B cell (primary cell): ENCODE results near the gene NTN3. TPM values are rescaled to one million over a fixed set of nuclear protein-coding genes. Genes with fewer than 3 reads are reported as not detected.
A peak's percentile ranks its signal among the peaks of the same experiment; 100 is the strongest.

ENCODE experiments used
- ATAC-seq: fragments of 200-7000 bp; cut with Tn5 transposase; one replicate; pipeline ENCODE4 v1.10.0; 2021; ENCODE audit warnings: low read depth, mild to moderate bottlenecking, moderate number of reproducible peaks, moderate library complexity
- CTCF ChIA-PET: fragments of 350-600 bp; sonication (Branson Sonifier 250); formaldehyde crosslinking; loops from one replicate; lab custom pipeline; 2021; ENCODE audit warnings: antibody characterized with exemption, inconsistent platforms; lab: Charles Lee
- POLR2A ChIA-PET: fragments of 350-600 bp; sonication (Branson Sonifier 250); formaldehyde crosslinking; loops from one replicate; lab custom pipeline; 2021; ENCODE audit warnings: antibody characterized with exemption; lab: Charles Lee
- DNase-seq: peaks from one replicate; pipeline ENCODE4 v3.0.0; 2013
- H2AFZ ChIP-seq: 2 replicates; pipeline ENCODE4 v1.6.1; 2012; ENCODE audit warnings: mild to moderate bottlenecking, low read depth, low read length; ENCODE audit not compliant: insufficient read depth, poor library complexity, severe bottlenecking
- H3K27ac ChIP-seq, 2 donors: 1 replicate in 1 of 2; 2 replicates in 1 of 2; pipeline ENCODE4 v1.5.1; 2012 to 2013; ENCODE audit warnings: low read length in 2 of 2, mild to moderate bottlenecking in 2 of 2, moderate library complexity in 1 of 2
- H3K27me3 ChIP-seq, 4 experiments: fragments of 200-600 bp in 1 of 4; sonication (generic) in 1 of 4; replicated peaks in 1 of 4; 1 replicate in 2 of 4; 2 replicates in 2 of 4; pipeline versions ENCODE4 v1.6.1 to v1.7.0; 2013 to 2016; ENCODE audit warnings: low read length in 3 of 4, mild to moderate bottlenecking in 2 of 4, mixed read lengths in 1 of 4, moderate library complexity in 1 of 4; ENCODE audit not compliant: insufficient read depth in 4 of 4, control insufficient read depth in 3 of 4; ENCODE audit errors: control extremely low read depth in 1 of 4
- H3K36me3 ChIP-seq, 2 experiments: replicated peaks in 1 of 2; 1 replicate in 1 of 2; 2 replicates in 1 of 2; pipeline versions ENCODE4 v1.6.1 to v1.7.1; 2013; ENCODE audit warnings: low read length in 1 of 2; ENCODE audit not compliant: insufficient read depth in 2 of 2, control insufficient read depth in 1 of 2; ENCODE audit errors: control extremely low read depth in 1 of 2, extremely low read depth in 1 of 2
- H3K4me1 ChIP-seq, 2 donors: fragments of 200-600 bp in 1 of 2; sonication (generic) in 1 of 2; 1 replicate in 1 of 2; 2 replicates in 1 of 2; pipeline versions ENCODE4 v1.5.1 to v1.6.1; 2013 to 2017; ENCODE audit warnings: low read length in 2 of 2; ENCODE audit not compliant: control insufficient read depth in 2 of 2, insufficient read depth in 2 of 2
- H3K4me2 ChIP-seq: replicated peaks from 2 replicates; pipeline ENCODE3; 2012; ENCODE audit warnings: mild to moderate bottlenecking, low read depth, low read length; ENCODE audit not compliant: poor library complexity, severe bottlenecking
- H3K4me3 ChIP-seq, 5 experiments: fragments of 200-600 bp in 1 of 5; sonication (generic) in 1 of 5; 1 replicate in 3 of 5; 2 replicates in 2 of 5; pipeline versions ENCODE4 v1.5.1 to v1.7.0; 2011 to 2016; ENCODE audit warnings: low read length in 4 of 5, mild to moderate bottlenecking in 4 of 5, low read depth in 2 of 5, control low read depth in 1 of 5, moderate library complexity in 1 of 5; ENCODE audit not compliant: insufficient read depth in 1 of 5; ENCODE audit errors: control extremely low read depth in 1 of 5, extremely low read depth in 1 of 5
- H3K79me2 ChIP-seq: fragments of 200-600 bp; sonication (generic); one replicate; pipeline ENCODE4 v1.6.0; 2016; ENCODE audit warnings: low read length; ENCODE audit not compliant: control insufficient read depth, insufficient read depth
- H3K9ac ChIP-seq: fragments of 200-600 bp; sonication (generic); 2 replicates; pipeline ENCODE4 v1.6.1; 2017; ENCODE audit warnings: mild to moderate bottlenecking, low read length, moderate library complexity
- H3K9me3 ChIP-seq, 3 donors: one replicate each; pipeline versions ENCODE4 v1.6.1 to v1.7.1; 2013; ENCODE audit warnings: low read length in 2 of 3; ENCODE audit not compliant: control insufficient read depth in 2 of 3, insufficient read depth in 1 of 3; ENCODE audit errors: control extremely low read depth in 1 of 3
- H4K20me1 ChIP-seq: 2 replicates; pipeline ENCODE4 v1.6.0; 2012; ENCODE audit warnings: mild to moderate bottlenecking, low read length; ENCODE audit not compliant: insufficient read depth, control insufficient read depth, poor library complexity, severe bottlenecking
- H3K27ac Mint-ChIP-seq: one replicate; pipeline ENCODE4 v1.8.0; 2021; ENCODE audit warnings: mixed read lengths
- H3K27me3 Mint-ChIP-seq: one replicate; pipeline ENCODE4 v1.8.0; 2021; ENCODE audit warnings: mixed read lengths
- H3K4me1 Mint-ChIP-seq: one replicate; pipeline ENCODE4 v1.8.0; 2021; ENCODE audit warnings: mixed read lengths
- H3K4me3 Mint-ChIP-seq: one replicate; pipeline ENCODE4 v1.8.0; 2021; ENCODE audit warnings: mixed read lengths
- H3K9me3 Mint-ChIP-seq: one replicate; pipeline ENCODE4 v1.8.0; 2022; ENCODE audit warnings: mixed read lengths; ENCODE audit not compliant: insufficient read depth
- CTCF ChIP-seq: fragments of 200-600 bp; IDR thresholded peaks from one replicate; pipeline ENCODE4 v1.8.0; 2022; ENCODE audit warnings: antibody characterized with exemption, mild to moderate bottlenecking
- EZH2 ChIP-seq: IDR thresholded peaks from 2 replicates; pipeline ENCODE4 v1.6.1; 2012; ENCODE audit warnings: borderline replicate concordance, low read depth, mild to moderate bottlenecking, moderate library complexity, low read length; ENCODE audit not compliant: insufficient read depth, poor library complexity, severe bottlenecking
- WGBS: methylation state at CpG from one replicate; pipeline ENCODE4 v1.1.5; 2013; ENCODE audit warnings: missing lambda C conversion rate; ENCODE audit not compliant: insufficient coverage; 5-methylcytosine and 5-hydroxymethylcytosine counted together
- intact Hi-C: fragments of 100-400 bp; cut with micrococcal nuclease; formaldehyde crosslinking; loops from one replicate; pipeline ENCODE4 v1.10.0; 2022
- polyA plus RNA-seq: library from polyadenylated mRNA; depleted of rRNA; stranded (reverse); fragments of >200 nt; gene quantifications from 2 replicates; pipeline ENCODE4 v1.2.3, GENCODE V29; 2012
- total RNA-seq, 2 donors: library from RNA; stranded (reverse); fragments of 120-200 nt in 1 of 2; gene quantifications; 1 replicate in 1 of 2; 2 replicates in 1 of 2; pipeline versions ENCODE4 v1.2.3 to v1.2.4, GENCODE V29; 2013 to 2022

The NTN3 gene
- total and polyA plus RNA-seq, 2 donors (not counting 1 experiment from before 2014, with no cell fraction given) = not detected

- DNase-seq (no peak), ATAC-seq (no peak)
- H3K4me3 Mint-ChIP-seq = peak overlapping the region; percentile 88
- Histone ChIP-seq H3K36me3 (no peaks in the 10 kb centered on the region), H3K27ac (no peak overlapping the region), H3K4me2 (no peak overlapping the region), H3K79me2 (peaks cover 11% of the 10 kb centered on the region), H3K27me3 (no peaks in the 10 kb centered on the region), H3K9ac (no peak overlapping the region), H3K4me1 (peaks cover 9 to 26% of the 10 kb centered on the region in 2 donors), H2AFZ (no peak overlapping the region), H3K9me3 (no peaks in the 10 kb centered on the region), H4K20me1 (no peaks in the 10 kb centered on the region), H3K4me3 (no peak overlapping the region)
- ChIA-PET POLR2A (interaction anchor here (0.5 kb wide), 1 partner anchor 11 kb away, joined by 8 read pairs; no protein-coding TSS in a partner anchor), CTCF (interaction anchor here (1.7 to 4.1 kb wide), 2 partner anchors 16 to 60 kb away, joined by 5 to 31 read pairs; no protein-coding TSS in a partner anchor)
- 98% methylated on average over 6 of the region's 6 CpGs for WGBS
- intact Hi-C loops = no loop called here
- H3K9me3 Mint-ChIP-seq = no peaks in the 10 kb centered on the region
- TF ChIP-seq CTCF (no peak), EZH2 (no peak)
- H3K4me1 Mint-ChIP-seq = peaks cover 15% of the 10 kb centered on the region
- no peak overlapping the region for H3K27ac Mint-ChIP-seq
- H3K27me3 Mint-ChIP-seq = no peaks in the 10 kb centered on the region
Observed at GRCh38 chr16:2426941-2427361, 44.1 kb upstream of the NTN3 start.

DNA sequence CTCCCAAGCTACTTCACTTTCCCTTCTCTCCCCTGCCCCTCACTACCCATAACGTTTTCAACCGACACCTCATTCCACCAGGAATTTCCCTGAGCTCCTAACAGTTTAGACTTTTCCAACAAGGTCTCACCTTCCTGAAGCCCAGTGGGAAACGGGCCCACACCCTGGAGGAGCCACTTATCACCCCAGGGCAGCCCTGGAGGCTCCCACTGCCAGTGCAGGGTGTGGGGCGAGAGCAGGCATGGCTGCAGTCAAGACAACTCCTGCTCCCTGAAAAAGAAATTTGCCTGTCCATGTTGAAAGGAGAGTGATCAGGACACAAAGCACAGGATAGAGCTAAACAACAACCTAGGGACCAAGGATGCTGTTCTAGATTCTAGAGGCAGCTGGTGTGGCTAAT lies 43.6 kb upstream of the NTN3 start:
- DNase-seq = no peak
- H3K27ac ChIP-seq = no peak overlapping the region
- H3K79me2 ChIP-seq = peaks cover 11% of the 10 kb centered on the region
- no peaks in the 10 kb centered on the region for H4K20me1 ChIP-seq
- Mint-ChIP-seq H3K9me3 (no peaks in the 10 kb centered on the region), H3K4me3 (peak overlapping the region; percentile 88), H3K27me3 (no peaks in the 10 kb centered on the region), H3K27ac (no peak overlapping the region), H3K4me1 (peaks cover 15% of the 10 kb centered on the region)
- H3K27me3 ChIP-seq = no peaks in the 10 kb centered on the region
- H3K9ac ChIP-seq = no peak overlapping the region
- H3K4me3 ChIP-seq = no peak overlapping the region
- no peaks in the 10 kb centered on the region for H3K9me3 ChIP-seq
- H2AFZ ChIP-seq = no peak overlapping the region
- CTCF ChIA-PET = interaction anchor here (1.1 to 4.4 kb wide), 4 partner anchors 17 to 233 kb away, joined by 3 to 31 read pairs (median 10); no protein-coding TSS in a partner anchor
- peaks cover 0 to 4% of the 10 kb centered on the region in 2 experiments for H3K36me3 ChIP-seq
- intact Hi-C loops = no loop called here
- peaks cover 9 to 22% of the 10 kb centered on the region in 2 donors for H3K4me1 ChIP-seq
- WGBS = 96% methylated on average over 3 of the region's 4 CpGs
- POLR2A ChIA-PET = interaction anchor here (0.5 kb wide), 1 partner anchor 10 kb away, joined by 8 read pairs; no protein-coding TSS in a partner anchor
- no peak overlapping the region for H3K4me2 ChIP-seq
- ATAC-seq = no peak
- TF ChIP-seq CTCF (no peak), EZH2 (no peak)
